DMS 273 (cell line): ENCODE results near the gene IGF1.
"Not testable (repeated sequence)": the region's sequence is repeated elsewhere in the genome, so short reads cannot be mapped to it uniquely, and the experiment has no call there.

Source experiments
- DNase-seq: peaks from one replicate; lab custom pipeline; 2025; ENCODE audit not compliant: unreplicated experiment; lab: John Stamatoyannopoulos, UW

Gene IGF1

GRCh38 chr12:102462795-102463465 lies 17.4 kb downstream of the IGF1 start:
- no peak for DNase-seq

GRCh38 chr12:102462386-102462785 lies 18.0 kb downstream of the IGF1 start:
- no peak for DNase-seq

GRCh38 chr12:102461501-102461900 lies 18.9 kb downstream of the IGF1 start:
- DNase-seq = no peak

- DNase-seq = no peak
These were observed 21.0 kb downstream of the IGF1 start for GRCh38 chr12:102459314-102459713.

- DNase-seq = no peak
These were observed 25.3 kb downstream of the IGF1 start for GRCh38 chr12:102454808-102455760.

- no peak for DNase-seq
These were observed 26.0 kb downstream of the IGF1 start for GRCh38 chr12:102454330-102454729.

- DNase-seq = no peak
These were observed 27.8 kb downstream of the IGF1 start for GRCh38 chr12:102452605-102453004.

- not testable (repeated sequence) for DNase-seq
These were observed 31.3 kb downstream of the IGF1 start for GRCh38 chr12:102449018-102449417.

- not testable (repeated sequence) for DNase-seq
These were observed 32.9 kb downstream of the IGF1 start for GRCh38 chr12:102447426-102447825.

- no peak for DNase-seq
These were observed 35.7 kb downstream of the IGF1 start for GRCh38 chr12:102444707-102445106.

- DNase-seq = no peak
These were observed 36.3 kb downstream of the IGF1 start for GRCh38 chr12:102444093-102444492.

- DNase-seq = no peak
These were observed 39.2 kb downstream of the IGF1 start for GRCh38 chr12:102441077-102441596.

- peak; percentile 2 for DNase-seq
These were observed 40.6 kb downstream of the IGF1 start for GRCh38 chr12:102439426-102440405.

- no peak for DNase-seq
These were observed 41.5 kb downstream of the IGF1 start for GRCh38 chr12:102438827-102439210.

- DNase-seq = no peak
These were observed 42.1 kb downstream of the IGF1 start for GRCh38 chr12:102438047-102438826.

- no peak for DNase-seq
These were observed 42.9 kb downstream of the IGF1 start for GRCh38 chr12:102437511-102437910.

GRCh38 chr12:102436867-102437266 lies 43.5 kb downstream of the IGF1 start:
- no peak for DNase-seq

GRCh38 chr12:102435827-102436436 lies 44.4 kb downstream of the IGF1 start:
- DNase-seq = no peak

GRCh38 chr12:102433304-102433703 lies 47.1 kb downstream of the IGF1 start:
- DNase-seq = no peak

- DNase-seq = no peak
These were observed 49.7 kb downstream of the IGF1 start for GRCh38 chr12:102430661-102431060.
